Hepatocyte (in vitro differentiated cells): ENCODE data around the gene NBAS.

ENCODE experiments used
- EZH2 ChIP-seq: fragments of 200-600 bp; sonication (generic); IDR thresholded peaks from 2 replicates; pipeline ENCODE4 v1.6.1; 2016; ENCODE audit warnings: antibody characterized with exemption, mild to moderate bottlenecking, borderline replicate concordance
- TF ChIP-seq, protein P1 (sequence below): fragments of 200-600 bp; sonication (generic); IDR thresholded peaks from 2 replicates; pipeline ENCODE4 v1.5.1; 2016; ENCODE audit warnings: antibody characterized with exemption, mild to moderate bottlenecking; ENCODE audit not compliant: poor library complexity

DNA sequence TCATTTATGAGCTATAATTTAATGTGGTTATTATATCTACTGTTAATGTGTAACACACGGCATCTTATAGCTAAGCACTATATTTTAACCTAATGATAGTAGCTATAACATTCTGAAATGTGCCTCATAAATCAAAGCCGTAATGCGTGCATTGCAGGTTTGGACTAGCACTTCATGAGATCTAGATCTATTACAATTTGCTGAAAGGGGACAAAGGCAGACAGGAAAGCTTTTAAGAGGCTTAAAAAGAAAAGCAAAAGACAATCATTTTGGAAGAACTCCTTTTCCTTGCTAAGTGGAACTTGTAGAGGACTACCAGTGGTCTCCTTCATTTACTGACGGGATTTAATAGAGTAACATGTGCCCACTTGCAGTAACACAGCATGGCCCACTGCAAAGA, 213.1 kb downstream of the NBAS start:
- TF ChIP-seq, protein P1, sequence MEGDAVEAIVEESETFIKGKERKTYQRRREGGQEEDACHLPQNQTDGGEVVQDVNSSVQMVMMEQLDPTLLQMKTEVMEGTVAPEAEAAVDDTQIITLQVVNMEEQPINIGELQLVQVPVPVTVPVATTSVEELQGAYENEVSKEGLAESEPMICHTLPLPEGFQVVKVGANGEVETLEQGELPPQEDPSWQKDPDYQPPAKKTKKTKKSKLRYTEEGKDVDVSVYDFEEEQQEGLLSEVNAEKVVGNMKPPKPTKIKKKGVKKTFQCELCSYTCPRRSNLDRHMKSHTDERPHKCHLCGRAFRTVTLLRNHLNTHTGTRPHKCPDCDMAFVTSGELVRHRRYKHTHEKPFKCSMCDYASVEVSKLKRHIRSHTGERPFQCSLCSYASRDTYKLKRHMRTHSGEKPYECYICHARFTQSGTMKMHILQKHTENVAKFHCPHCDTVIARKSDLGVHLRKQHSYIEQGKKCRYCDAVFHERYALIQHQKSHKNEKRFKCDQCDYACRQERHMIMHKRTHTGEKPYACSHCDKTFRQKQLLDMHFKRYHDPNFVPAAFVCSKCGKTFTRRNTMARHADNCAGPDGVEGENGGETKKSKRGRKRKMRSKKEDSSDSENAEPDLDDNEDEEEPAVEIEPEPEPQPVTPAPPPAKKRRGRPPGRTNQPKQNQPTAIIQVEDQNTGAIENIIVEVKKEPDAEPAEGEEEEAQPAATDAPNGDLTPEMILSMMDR: no peak
- TF ChIP-seq EZH2: no peak
